HEK293T (cell line): ENCODE results near the gene NCBP1.

ENCODE experiments used
- ARNT ChIP-seq: fragments of 450-650 bp; IDR thresholded peaks from 2 replicates; pipeline ENCODE4 v1.6.1; 2017; ENCODE audit warnings: mild to moderate bottlenecking
- ELF4 ChIP-seq: fragments of 450-650 bp; IDR thresholded peaks from 2 replicates; pipeline ENCODE4 v1.6.1; 2017; ENCODE audit warnings: antibody characterized with exemption
- FOXK2 ChIP-seq: fragments of 450-650 bp; IDR thresholded peaks from 2 replicates; pipeline ENCODE4 v1.6.1; 2016; ENCODE audit warnings: mild to moderate bottlenecking
- FOXM1 ChIP-seq: fragments of 450-650 bp; IDR thresholded peaks from 2 replicates; pipeline ENCODE4 v1.6.1; 2017; ENCODE audit warnings: mild to moderate bottlenecking, borderline replicate concordance
- HDGF ChIP-seq: fragments of 450-650 bp; IDR thresholded peaks from 2 replicates; pipeline ENCODE4 v1.6.1; 2017; ENCODE audit warnings: antibody characterized with exemption, borderline replicate concordance
- SP1 ChIP-seq: fragments of 450-650 bp; IDR thresholded peaks from 2 replicates; pipeline ENCODE4 v1.6.1; 2017
- SUZ12 ChIP-seq: fragments of 450-650 bp; IDR thresholded peaks from 2 replicates; pipeline ENCODE4 v1.6.1; 2016; ENCODE audit warnings: mild to moderate bottlenecking
- ZNF384 ChIP-seq: fragments of 450-650 bp; IDR thresholded peaks from 2 replicates; pipeline ENCODE4 v1.6.1; 2016

DNA sequence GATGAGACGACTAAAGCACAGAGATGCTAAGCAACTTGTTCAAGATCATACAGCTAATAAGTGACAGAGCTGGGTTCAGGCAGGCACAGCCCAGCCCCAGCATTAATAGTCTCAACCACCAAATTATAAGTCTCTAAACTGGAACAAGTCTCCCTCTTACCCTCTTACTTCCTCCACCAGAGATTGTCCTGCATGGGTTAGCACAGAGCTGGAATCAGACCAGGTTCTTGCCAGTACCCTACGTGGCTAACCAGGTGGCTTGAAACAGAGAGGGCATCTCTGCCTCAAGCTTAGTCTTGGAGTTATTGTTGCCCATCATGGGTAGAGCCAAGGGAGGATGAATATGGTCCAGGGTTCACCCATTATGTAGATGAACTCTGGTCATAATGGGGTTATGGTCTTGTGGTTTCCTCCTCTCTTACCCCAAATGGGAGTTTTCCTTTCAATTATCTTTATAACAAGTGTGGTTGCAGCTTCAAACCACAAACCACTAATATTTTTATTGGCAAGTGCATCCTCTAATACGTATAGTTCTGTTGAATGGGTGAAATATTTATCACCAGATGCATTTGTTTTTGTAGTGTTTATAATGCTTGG, 71.8 kb downstream of the NCBP1 start:
- no peak for TF ChIP-seq SUZ12
- no peak for TF ChIP-seq FOXK2
- no peak for TF ChIP-seq FOXM1
- TF ChIP-seq SP1, result no peak
- TF ChIP-seq HDGF, result no peak
- TF ChIP-seq ZNF384, result no peak
- no peak for TF ChIP-seq ARNT
- TF ChIP-seq ELF4, result no peak
